ENCODE data around the gene FASN.

Gene FASN

DNA sequence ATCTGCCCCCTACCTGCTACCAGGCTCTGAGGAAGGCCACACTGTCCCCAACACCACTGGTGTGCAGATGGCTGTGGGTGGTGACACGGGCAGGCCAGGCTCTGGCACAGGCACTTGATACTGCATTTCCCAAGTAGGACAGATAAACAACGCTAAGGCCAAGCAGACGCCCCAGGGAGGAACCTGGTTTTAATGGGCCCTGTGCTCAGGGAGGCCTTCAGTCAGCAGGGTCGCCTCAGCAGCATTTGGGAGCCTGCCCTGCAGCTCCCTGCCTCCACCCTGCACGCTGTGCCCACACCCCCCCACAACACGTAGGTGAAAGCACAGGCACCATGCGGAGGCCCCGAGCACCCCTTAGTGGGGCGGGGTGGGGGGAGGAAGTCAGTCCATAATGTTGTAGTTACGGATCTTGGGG, 3.3 kb upstream of the FASN start:
- DNase-seq, result no peak

DNA sequence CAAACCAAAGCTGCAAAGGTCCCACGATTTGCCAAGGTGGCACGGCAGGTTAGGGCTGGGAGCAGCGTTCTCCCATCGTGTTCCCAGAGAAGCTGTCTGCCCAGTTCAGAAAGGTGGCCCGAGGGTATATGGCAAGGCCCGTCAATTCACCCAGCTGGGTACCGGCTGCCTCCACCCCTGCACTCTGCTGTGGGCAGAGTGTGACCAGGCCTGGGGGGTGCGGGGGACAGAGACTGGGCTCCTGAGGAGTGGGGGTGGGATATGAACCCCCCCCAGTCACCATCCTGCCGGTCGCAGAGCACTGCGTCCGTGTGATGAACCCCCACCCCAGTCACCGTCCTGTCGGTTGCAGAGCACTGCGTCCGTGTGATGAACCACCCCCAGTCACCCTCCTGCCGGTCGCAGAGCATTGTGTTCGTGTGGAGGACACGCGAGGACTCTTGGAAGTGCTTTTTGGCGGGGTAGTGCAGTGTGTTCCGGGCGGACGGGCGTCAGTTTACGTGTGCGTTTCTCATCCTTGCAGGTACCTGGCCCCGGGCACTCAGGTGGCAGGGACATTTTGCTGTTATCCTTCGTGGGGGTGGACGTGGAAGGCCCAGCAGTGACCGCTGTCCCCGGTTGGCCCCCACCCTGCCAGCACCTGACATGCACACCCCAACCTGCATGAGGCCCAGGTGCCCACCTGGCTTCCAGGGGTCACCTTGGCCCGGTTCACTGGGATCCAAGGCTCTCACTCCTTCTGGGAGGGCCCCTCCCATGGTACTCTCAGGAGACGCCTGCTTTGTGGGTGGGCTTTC, 2.7 kb upstream of the FASN start:
- DNase-seq, result no peak

GRCh38 chr17:82098939-82099763, 1.1 kb upstream of the FASN start:
- peak in 1 of 2 experiments; percentile 65 for DNase-seq

- no peak for DNase-seq
Observed at GRCh38 chr17:82097919-82098168, 192 bp downstream of the FASN start.

DNA sequence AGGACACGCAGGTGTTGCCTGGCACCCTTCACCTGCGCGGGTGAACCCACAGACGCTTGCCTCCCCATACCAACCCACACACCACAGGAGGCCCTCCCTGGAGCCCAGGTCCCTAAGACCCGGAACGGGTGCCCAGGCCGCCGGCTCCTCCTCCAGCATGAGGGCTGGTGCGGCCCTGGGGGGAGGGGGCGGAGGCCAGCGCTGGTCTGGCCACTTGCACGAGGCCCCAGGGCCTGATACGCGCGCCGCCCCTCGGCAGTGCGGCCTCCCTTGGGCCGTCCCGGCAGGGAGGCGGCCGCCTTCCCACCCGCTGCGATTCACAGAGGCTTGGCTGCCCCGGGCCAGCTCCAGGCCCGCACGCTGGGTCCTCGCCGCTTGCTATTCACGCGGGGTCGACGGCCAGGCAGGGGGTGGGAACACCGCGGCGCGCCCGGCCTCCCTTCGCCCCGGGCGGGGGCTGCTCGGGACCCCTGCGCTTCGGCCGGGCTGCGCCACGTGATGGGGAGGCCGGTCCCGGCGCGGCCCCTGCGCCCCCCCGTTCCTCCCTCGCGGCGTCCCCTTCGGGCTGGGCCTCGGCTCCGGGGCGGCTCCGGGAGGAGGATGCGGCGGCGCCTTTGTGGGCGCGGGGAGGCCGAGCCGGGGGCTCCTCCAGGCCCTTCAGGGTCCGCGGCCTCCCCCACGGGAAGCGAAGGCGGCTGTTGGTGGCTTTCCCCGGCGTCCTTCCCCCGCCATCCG, 685 bp downstream of the FASN start:
- peak in 1 of 2 experiments; percentile 29 for DNase-seq

DNA sequence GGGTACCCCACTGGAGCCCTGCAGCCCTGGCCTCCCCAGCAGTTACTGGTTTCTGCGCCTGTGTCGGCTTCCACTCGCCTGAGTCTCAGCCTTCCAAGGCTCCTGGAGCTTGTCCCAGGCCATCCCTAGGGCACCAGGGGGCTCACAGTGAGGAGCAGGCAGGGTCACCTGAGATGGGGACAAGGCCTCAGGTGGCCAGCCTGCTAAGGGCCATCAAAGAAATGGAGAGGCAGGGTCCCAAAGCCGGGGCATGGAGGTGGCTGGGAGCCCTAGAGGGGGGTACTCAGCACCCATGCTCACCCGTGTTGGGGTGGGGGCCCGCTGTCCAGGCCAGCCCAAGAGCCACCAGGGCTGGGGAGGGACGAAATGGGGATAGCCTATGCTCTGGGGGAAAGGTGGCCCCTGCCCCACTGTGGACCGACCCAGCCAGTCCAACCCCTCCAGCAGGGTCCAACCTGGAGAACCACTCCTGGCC, 1.3 kb downstream of the FASN start:
- no peak for DNase-seq

DNA sequence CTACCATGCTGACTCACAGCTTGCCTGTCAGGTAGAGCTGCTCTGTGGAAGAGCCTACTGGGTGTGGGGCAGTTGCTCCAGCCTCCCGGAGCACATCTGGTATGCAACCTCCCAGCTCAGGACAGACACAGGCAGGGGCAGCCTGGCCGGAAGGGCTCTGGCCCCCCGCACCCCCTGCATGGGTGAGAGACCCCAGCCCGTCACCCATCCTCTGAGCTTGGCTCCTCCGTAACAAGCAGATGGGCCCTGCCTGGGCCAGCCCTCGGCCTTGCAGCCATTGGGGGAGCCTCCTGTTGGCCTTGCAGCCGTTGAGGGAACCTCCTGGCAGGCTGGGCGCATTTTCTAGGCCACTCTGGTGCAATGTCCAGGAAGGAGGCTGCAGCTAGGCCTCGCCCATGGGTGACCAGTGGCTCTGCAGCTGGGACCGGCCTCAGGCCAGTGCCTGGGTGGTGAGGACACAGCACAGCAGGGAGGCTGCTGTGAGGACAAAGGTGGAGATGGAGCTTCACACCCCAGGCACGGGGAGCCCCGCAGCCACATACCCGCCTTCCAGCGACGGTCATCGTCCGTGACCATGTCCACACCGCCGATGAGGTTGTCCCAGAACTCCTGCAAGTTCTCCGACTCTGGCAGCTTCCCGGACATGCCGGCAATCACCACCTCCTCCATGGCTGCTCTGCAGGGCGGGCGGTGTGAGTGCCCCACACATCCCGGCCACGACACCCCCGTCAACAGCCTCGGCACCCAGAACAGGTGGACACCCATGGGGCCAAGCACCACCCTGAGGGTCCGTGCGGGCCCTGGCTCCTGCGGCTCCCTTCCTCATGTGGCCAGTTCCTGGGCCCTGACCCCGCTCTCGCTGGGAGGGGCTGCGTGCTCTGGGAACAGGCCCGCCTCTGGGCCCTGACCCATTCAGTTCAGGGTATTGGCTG, 2.0 kb downstream of the FASN start:
- no peak for DNase-seq

GRCh38 chr17:82094931-82095776, 2.9 kb downstream of the FASN start:
- peak in 1 of 2 experiments; percentile 37 for DNase-seq

GRCh38 chr17:82092995-82093751, 4.9 kb downstream of the FASN start:
- no peak for DNase-seq

- DNase-seq, result no peak
Observed at GRCh38 chr17:82092628-82092994, 5.4 kb downstream of the FASN start.

GRCh38 chr17:82092094-82092586, 5.9 kb downstream of the FASN start:
- DNase-seq, result no peak

DNA sequence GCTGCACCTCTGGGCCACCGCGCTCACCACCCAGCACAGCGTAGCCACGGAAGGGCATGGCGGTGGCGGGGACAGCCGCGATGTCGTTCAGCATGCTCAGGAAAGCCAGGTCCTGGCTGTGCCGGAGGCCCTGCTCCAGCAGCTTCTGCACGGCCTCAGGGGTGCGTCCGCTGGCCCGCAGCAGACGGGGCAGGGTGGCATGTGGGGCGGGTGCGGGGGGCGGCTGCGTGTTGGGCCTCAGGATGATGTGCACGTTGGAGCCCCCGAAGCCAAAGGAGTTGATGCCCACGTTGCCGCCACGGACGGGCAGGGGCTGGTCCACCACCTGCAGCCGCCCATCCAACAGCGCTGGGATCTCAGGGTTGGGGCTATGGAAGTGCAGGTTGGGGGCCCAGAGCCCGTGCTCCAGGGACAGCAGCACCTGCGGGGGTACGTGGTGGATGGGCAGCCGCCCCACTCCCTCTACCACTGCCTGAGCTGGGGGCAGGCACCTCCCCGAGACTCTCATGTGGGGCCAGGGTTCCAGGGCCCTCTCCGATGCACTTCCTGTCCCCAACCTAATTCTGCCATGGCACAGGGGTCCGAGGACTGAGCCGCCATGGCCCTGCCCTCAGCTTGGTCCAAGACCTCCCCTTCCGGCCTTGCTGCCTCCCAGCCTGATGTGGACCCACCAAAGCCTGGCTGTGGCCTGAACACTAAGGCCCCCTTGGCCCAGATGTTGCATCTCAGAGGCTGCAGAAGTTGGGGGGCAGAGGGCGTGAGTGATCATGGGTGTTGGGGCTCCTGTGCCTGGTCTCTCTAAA, 6.6 kb downstream of the FASN start:
- no peak for DNase-seq

- no peak for DNase-seq
Observed at GRCh38 chr17:82090549-82091263, 7.3 kb downstream of the FASN start.

DNA sequence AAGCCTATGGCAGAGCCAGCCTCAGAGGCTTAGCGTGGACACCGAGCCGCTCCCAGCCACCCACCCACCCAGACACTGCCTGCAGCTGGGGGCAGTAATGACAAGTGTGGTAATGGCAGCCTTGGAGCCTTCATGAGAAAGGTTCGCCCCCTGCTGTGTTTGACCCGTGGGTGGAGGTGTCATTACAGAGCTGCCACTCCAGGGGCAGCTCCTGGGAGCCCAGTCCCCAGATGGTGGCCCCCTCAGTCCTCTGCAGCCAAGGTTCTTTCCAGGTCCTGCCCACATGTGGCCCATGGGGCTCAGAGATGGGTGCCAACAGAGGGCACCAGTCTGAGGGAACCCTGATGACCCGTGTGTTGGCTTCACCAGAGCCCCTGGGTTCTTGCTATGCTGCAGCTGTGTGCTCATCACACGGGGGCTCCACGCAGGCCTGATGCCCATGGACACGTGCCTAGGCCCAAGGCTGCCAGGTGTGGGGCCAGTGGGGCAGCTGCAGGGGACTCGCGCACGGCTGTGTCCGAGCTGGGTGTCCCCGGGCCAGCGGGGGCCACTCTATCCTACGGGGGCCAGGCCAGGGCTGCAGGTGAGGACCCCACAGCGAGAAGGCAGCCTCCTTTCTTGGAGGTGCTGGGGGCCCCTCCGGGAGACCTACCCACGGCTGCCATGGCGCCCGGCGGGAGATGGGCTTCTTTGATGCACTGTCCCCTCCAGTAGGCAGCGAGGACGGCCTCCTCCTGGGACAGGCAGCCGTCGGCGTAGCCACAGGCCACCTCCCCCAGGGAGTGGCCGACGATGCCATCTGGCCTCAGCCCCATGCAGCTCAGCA, 8.1 kb downstream of the FASN start:
- no peak for DNase-seq

GRCh38 chr17:82088838-82089722, 9.0 kb downstream of the FASN start:
- DNase-seq, result no peak

DNA sequence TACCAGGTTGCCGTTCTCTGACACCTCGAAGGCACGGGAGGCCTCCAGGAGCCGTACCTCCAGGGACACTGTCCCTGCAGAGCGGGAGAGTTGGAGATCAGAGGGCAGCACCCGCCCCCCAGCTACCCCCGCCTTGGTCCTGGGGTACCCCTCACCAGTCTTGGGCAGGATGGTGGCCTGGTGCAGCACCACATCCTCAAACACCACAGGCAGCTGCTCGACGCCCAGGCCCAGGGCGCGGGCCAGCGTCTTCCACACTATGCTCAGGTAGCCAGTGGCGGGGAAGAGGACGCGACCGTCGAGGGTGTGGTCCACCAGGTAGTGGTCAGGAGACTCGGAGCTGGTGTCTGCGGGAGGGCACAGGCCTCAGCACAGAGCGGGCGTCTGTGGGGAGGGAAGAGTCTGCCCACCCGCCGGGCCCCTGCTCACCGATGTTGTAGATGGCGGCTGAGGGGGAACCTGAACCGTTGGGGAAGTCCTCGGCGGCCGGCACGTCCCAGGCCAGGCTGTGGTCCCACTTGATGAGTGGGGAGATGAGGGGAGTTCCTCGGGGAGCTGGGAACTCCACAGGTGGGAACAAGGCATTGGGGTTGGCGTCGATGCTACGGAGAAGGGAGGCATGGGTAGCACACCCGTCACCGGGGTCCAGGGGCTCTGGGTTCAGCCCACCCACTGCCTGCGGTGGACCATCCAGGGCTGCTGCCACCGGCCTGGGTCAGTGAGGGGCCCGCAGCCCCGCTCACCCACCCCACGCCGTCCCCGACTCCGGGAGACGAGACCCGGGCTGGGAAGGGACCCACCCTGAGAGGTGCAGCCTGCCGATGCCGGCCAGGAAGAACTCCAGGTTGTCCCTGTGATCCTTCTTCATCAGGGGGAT, 9.8 kb downstream of the FASN start:
- no peak for DNase-seq
